MCF 10A (cell line): ENCODE data around the gene ARMH2. TPM values are rescaled to one million over a fixed set of nuclear protein-coding genes. Genes with fewer than 3 reads are reported as not detected.
"Not testable (repeated sequence)": the region's sequence is repeated elsewhere in the genome, so short reads cannot be mapped to it uniquely, and the experiment has no call there.

Source experiments
- BruUV-seq: library from RNA; stranded (reverse); fragments of 400-500 nt; replicated peaks from 2 replicates; lab custom pipeline; 2021; lab: Mats Ljungman, UMichigan
- CTCF ChIA-PET: fragments of 300-600 bp; sonication (Branson Sonifier 250); formaldehyde crosslinking; extraction: SDS; loops from one replicate; lab custom pipeline; 2021; ENCODE audit warnings: antibody characterized with exemption, inconsistent platforms; lab: Yijun Ruan, JAX
- POLR2A ChIA-PET: fragments of 300-600, 350-650 bp; sonication (Branson Sonifier 250); formaldehyde crosslinking; extraction: SDS; loops from one replicate; lab custom pipeline; 2020; ENCODE audit warnings: antibody characterized with exemption, inconsistent platforms; lab: Yijun Ruan, JAX
- DNase-seq: peaks from one replicate; pipeline ENCODE4 v3.0.0-alpha.2; 2018; ENCODE audit not compliant: unreplicated experiment
- H3K27ac Mint-ChIP-seq: one replicate; pipeline ENCODE4 v1.8.0; 2022; ENCODE audit warnings: mild to moderate bottlenecking, low read depth, mixed read lengths; ENCODE audit not compliant: unreplicated experiment
- H3K27me3 Mint-ChIP-seq: one replicate; pipeline ENCODE4 v1.8.0; 2022; ENCODE audit warnings: mixed read lengths; ENCODE audit not compliant: insufficient read depth, unreplicated experiment
- H3K36me3 Mint-ChIP-seq: one replicate; pipeline ENCODE4 v1.8.0; 2022; ENCODE audit warnings: mild to moderate bottlenecking, moderate library complexity, mixed read lengths; ENCODE audit not compliant: insufficient read depth, unreplicated experiment
- H3K4me1 Mint-ChIP-seq: one replicate; pipeline ENCODE4 v1.8.0; 2022; ENCODE audit warnings: mixed read lengths; ENCODE audit not compliant: insufficient read depth, unreplicated experiment
- H3K4me3 Mint-ChIP-seq: one replicate; pipeline ENCODE4 v1.8.0; 2022; ENCODE audit warnings: mild to moderate bottlenecking, moderate library complexity, mixed read lengths; ENCODE audit not compliant: unreplicated experiment
- H3K9me3 Mint-ChIP-seq: one replicate; pipeline ENCODE4 v1.8.0; 2022; ENCODE audit warnings: mixed read lengths; ENCODE audit not compliant: unreplicated experiment
- intact Hi-C: fragments of 100-400 bp; cut with micrococcal nuclease; formaldehyde crosslinking; loops from 2 replicates; pipeline ENCODE4 v1.14.1; 2022
- total RNA-seq: library from RNA; stranded (reverse); gene quantifications from 2 replicates; pipeline ENCODE4 v1.2.3, GENCODE V29; 2022
- TF ChIP-seq, protein P1 (sequence below): fragments of 200-600 bp; IDR thresholded peaks from one replicate; pipeline ENCODE4 v1.8.0; 2022; ENCODE audit warnings: antibody characterized with exemption, mild to moderate bottlenecking; ENCODE audit not compliant: unreplicated experiment

Gene ARMH2
- total RNA-seq, 1 experiment from 2014 or later = not detected

DNA sequence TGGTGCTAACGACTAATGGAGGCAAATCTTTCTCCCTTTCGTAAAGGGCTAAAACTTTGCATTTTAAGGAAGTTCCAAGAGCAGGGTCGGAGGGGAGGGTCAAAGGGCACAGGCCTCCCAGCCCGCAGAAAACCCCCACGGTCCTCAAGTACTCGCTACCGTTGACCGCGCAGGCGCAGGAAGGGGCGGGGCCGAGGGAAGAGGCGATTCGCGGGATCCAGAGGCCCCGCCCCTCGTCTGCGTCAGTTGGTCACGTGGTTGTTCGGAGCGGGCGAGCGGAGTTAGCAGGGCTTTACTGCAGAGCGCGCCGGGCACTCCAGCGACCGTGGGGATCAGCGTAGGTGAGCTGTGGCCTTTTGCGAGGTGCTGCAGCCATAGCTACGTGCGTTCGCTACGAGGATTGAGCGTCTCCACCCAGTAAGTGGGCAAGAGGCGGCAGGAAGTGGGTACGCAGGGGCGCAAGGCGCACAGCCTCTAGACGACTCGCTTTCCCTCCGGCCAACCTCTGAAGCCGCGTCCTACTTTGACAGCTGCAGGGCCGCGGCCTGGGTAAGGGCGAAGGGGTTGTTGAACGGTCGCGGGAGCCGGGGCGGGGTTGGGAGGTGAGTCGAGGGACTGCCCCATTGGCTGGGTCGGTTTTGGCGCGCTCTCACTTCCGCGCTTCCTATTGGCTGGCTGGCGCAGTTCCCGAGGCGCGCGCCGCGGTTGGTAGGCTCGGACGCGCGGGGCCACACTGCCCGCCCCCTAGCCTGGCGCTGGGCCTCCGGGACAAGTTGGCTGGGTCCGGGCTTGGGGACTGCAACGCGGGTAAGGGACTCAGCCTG is 23.8 kb downstream of the ARMH2 start, which contains the start of gene GMNN:
Gene GMNN (plus strand): TSS at position 242 of the 824 bp plus-strand sequence. CDS start 2,310 bp downstream, outside the sequence.
- peaks cover 18% of the 10 kb centered on the region for H3K4me1 Mint-ChIP-seq
- no peaks in the 10 kb centered on the region for H3K27me3 Mint-ChIP-seq
- peak within 1 kb of the TSS; percentile 64 for H3K27ac Mint-ChIP-seq
- no TSS peak for BruUV-seq
- H3K4me3 Mint-ChIP-seq = peak within 1 kb of the TSS; percentile 98
- CTCF ChIA-PET = interaction anchor here (0.6 to 1.4 kb wide), 7 partner anchors 10 to 340 kb away, joined by 3 read pairs; no protein-coding TSS in a partner anchor
- H3K9me3 Mint-ChIP-seq = no peaks in the 10 kb centered on the region
- POLR2A ChIA-PET = interaction anchor here (0.6 to 4.1 kb wide), 16 partner anchors 8 to 244 kb away, joined by 3 to 32 read pairs (median 8); partner anchors contain the start of genes ACOT13, C6orf62 and TDP2
- H3K36me3 Mint-ChIP-seq = peaks cover 6% of the 10 kb centered on the region
- TF ChIP-seq, protein P1, sequence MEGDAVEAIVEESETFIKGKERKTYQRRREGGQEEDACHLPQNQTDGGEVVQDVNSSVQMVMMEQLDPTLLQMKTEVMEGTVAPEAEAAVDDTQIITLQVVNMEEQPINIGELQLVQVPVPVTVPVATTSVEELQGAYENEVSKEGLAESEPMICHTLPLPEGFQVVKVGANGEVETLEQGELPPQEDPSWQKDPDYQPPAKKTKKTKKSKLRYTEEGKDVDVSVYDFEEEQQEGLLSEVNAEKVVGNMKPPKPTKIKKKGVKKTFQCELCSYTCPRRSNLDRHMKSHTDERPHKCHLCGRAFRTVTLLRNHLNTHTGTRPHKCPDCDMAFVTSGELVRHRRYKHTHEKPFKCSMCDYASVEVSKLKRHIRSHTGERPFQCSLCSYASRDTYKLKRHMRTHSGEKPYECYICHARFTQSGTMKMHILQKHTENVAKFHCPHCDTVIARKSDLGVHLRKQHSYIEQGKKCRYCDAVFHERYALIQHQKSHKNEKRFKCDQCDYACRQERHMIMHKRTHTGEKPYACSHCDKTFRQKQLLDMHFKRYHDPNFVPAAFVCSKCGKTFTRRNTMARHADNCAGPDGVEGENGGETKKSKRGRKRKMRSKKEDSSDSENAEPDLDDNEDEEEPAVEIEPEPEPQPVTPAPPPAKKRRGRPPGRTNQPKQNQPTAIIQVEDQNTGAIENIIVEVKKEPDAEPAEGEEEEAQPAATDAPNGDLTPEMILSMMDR = no peak
- intact Hi-C loops = loop anchor here (1.0 to 10.0 kb wide), 4 partner anchors 54 to 830 kb away; no protein-coding TSS in a partner anchor
- peak; percentile 96 for DNase-seq

DNA sequence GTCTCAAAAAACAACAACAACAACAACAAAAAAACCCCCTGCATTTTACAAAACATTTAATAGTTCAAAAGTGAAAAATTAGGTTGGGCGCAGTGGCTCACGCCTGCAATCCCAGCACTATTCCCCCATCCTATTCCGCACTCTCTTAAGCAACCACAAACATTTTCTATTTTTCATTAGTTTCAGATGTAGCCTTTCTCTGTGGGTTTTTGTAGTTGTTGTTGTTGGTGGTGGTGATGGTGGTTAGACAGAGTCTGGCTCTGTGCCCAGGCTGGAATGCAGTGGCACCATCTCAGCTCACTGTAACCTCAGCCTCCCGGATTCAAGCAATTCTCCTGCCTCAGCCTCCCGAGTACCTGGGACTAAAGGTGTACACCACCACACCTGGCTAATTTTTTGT is 30.4 kb downstream of the ARMH2 start:
- Mint-ChIP-seq H3K27me3 (no peaks in the 10 kb centered on the region), H3K9me3 (no peaks in the 10 kb centered on the region), H3K27ac (no peak overlapping the region), H3K4me3 (no peak overlapping the region), H3K4me1 (peaks cover 9% of the 10 kb centered on the region), H3K36me3 (no peaks in the 10 kb centered on the region)
- no TSS peak for BruUV-seq
- intact Hi-C loops = no loop called here
- TF ChIP-seq, protein P1 = no peak
- no peak for DNase-seq
- POLR2A ChIA-PET = interaction anchor here (3.5 kb wide), 1 partner anchor 50 kb away, joined by 21 read pairs; the partner anchor contains the start of gene C6orf62
- CTCF ChIA-PET = interaction anchor here (0.7 to 3.8 kb wide), 3 partner anchors 53 to 286 kb away, joined by 3 to 14 read pairs (median 3); no protein-coding TSS in a partner anchor

DNA sequence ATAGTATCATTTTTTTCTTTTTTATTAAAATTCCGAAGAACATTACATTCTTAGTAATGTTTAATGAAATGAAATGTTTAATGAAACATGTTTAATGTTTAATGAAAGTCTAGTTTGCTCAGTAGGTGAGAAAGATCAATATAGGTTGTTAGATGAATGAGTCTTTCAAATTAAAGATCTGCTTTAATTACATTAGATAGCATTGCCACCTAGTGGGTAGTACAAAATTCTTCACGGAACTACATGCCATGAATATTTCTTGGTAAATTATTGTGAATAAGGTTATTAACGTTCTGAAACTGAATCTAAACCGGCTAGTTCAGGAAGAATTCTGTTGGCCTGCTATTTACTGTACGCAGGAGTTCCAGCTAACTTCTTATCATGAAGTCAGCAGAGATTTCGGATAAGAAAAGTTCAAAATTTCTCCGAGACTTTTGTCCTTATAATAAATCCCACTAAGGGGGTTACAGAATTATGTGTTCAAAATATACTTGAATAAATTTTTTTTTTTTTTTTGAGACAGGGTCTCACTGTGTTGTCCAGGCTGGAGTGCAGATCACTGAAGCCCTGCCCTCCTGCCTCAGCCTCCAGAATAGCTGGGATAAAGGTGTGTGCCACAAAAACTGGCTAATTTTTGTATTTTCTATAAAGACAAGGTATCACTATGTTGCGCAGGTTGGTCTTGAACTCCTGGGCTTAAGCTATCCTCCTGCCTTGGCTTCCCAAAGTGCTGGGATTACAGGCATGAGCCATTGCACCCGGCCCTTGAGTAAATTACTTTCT is 31.8 kb downstream of the ARMH2 start:
- TF ChIP-seq, protein P1 = peak; percentile 58
- intact Hi-C loops = loop anchor here (1.0 to 2.0 kb wide), 5 partner anchors 48 to 336 kb away; partner anchors contain the start of gene C6orf62
- Mint-ChIP-seq H3K9me3 (no peaks in the 10 kb centered on the region), H3K4me3 (no peak overlapping the region), H3K27me3 (no peaks in the 10 kb centered on the region), H3K36me3 (no peaks in the 10 kb centered on the region), H3K27ac (no peak overlapping the region), H3K4me1 (peaks cover 11% of the 10 kb centered on the region)
- DNase-seq = peak; percentile 45
- ChIA-PET POLR2A (interaction anchor here (0.7 to 5.3 kb wide), 6 partner anchors 9 to 185 kb away, joined by 3 to 25 read pairs (median 4); partner anchors contain the start of gene C6orf62), CTCF (interaction anchor here (0.5 to 3.8 kb wide), 23 partner anchors 13 to 879 kb away, joined by 3 to 14 read pairs (median 4); partner anchors contain the start of gene C6orf62)
- BruUV-seq = no TSS peak

DNA sequence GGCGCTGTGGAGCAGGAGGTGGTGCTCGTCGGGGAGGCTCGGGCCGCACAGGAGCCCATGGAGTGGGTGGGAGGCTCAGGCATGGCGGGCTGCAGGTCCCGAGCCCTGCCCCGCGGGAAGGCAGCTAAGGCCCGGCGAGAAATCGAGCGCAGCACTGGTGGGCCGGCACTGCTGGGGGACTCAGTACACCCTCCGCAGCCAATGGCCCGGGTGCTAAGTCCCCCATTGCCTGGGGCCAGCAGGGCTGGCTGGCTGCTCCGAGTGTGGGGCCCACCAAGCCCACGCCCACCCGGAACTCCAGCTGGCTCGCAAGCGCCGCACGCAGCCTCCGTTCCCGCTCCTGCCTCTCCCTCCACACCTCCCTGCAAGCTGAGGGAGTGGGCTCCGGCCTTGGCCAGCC is 32.7 kb downstream of the ARMH2 start:
- ChIA-PET CTCF (interaction anchor here (0.5 to 3.8 kb wide), 17 partner anchors 12 to 252 kb away, joined by 3 to 14 read pairs (median 4); partner anchors contain the start of gene C6orf62), POLR2A (interaction anchor here (3.5 to 5.3 kb wide), 2 partner anchors 23 to 47 kb away, joined by 21 to 25 read pairs; partner anchors contain the start of gene C6orf62)
- H3K4me1 Mint-ChIP-seq = peaks cover 11% of the 10 kb centered on the region
- H3K27me3 Mint-ChIP-seq, BruUV-seq, H3K9me3 Mint-ChIP-seq, H3K27ac Mint-ChIP-seq, H3K4me3 Mint-ChIP-seq, H3K36me3 Mint-ChIP-seq, DNase-seq: not testable (repeated sequence)
- intact Hi-C loops = loop anchor here (1.0 to 2.0 kb wide), 5 partner anchors 47 to 335 kb away; partner anchors contain the start of gene C6orf62

DNA sequence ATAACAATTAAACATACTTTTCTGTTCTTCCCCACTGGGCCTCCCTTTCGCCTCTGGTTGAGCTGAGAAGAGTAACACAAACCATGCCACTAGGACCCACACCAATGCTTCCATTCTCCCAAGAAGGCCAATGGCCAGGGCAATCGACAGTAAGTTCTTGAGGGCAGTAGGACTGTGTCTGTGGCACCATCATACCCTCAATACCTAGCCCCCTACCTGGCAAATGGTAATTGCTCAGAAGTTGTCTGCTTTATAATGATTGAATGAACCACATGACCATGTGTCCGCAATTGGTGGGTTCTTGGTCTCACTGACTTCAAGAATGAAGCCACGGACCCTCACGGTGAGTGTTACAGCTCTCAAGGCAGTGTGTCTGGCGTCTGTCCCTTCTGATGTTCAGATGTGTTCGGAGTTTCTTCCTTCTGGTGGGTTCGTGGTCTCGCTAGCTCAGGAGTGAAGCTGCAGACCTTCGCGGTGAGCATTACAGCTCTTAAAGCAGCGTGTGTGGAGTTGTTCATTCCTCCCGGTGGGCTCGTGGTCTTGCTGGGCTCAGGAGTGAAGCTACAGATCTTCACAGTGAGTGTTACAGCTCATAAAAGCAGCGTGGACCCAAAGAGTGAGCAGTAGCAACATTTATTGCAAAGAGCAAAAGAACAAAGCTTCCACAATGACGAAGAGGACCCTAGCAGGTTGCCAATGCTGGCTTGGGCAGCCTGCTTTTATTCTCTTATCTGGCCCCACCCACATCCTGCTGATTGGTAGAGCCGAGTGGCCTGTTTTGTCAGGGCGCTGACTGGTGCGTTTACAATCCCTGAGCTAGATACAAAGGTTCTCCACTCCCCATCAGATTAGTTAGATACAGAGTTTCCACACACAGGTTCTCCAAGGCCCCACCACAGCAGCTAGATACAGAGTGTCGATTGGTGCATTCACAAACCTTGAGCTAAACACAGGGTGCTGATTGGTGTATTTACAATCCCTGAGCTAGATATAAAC is 33.6 kb downstream of the ARMH2 start:
- H3K27ac Mint-ChIP-seq, intact Hi-C loops, H3K4me3 Mint-ChIP-seq, BruUV-seq, DNase-seq, H3K27me3 Mint-ChIP-seq, H3K36me3 Mint-ChIP-seq, H3K9me3 Mint-ChIP-seq: not testable (repeated sequence)
- ChIA-PET POLR2A (interaction anchor here (1.0 to 5.3 kb wide), 2 partner anchors 22 to 46 kb away, joined by 9 to 25 read pairs; partner anchors contain the start of gene C6orf62), CTCF (interaction anchor here (0.6 to 3.8 kb wide), 16 partner anchors 9 to 302 kb away, joined by 3 to 14 read pairs (median 4); no protein-coding TSS in a partner anchor)
- peaks cover 11% of the 10 kb centered on the region for H3K4me1 Mint-ChIP-seq
